HG03565 (cell line): ENCODE results near the gene SAMD3.
A peak's percentile ranks its signal among the peaks of the same experiment; 100 is the strongest.
"Not testable (repeated sequence)": the region's sequence is repeated elsewhere in the genome, so short reads cannot be mapped to it uniquely, and the experiment has no call there.

Experiments
- ATAC-seq: cut with Tn5 transposase; IDR thresholded peaks from one replicate; pipeline ENCODE4 v1.9.1; 2021; ENCODE audit warnings: mild to moderate bottlenecking, moderate library complexity; ENCODE audit not compliant: unreplicated experiment

Gene SAMD3, protein sequence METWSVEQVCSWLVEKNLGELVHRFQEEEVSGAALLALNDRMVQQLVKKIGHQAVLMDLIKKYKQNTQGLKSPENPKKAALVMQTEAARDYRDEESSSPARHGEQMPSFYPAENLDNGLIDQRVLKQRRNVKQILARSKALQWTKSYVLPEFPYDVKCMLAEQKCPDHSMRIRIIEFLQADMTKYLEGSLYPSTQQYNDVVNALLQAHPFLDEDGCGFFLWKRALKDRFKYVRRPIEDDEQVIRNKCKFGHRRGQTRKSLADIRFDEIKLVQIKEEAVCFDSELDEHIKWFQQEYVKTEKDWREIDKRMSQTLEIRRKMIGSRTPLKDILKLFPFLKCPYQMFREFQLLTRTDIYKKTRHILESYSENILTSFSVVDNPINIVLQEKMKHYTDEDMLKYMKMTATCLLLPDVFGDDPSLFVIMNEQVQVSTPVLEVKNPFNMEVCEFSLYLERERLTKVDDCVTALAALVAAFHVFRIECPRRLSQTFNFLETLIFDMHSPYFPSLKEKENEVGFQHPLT

DNA sequence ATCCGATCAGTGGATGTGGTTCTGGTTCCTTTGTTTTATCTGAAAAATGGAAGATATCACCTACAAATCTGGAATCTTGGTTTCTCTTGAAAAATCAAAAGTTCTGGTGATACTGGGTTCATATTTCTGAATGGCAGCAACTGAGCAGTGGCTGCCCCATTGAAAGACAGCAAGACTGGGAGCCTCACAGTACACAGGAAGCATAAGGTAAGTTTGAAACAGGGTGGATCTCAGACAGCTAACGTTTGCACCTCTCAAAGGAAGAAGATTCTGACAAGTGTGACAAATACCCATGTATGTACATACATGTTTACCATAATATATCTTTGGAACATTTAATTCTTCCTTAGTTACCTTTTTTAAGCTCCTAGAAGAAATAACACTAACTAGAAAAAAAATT, at the start of gene SAMD3:
Gene SAMD3 (minus strand): TSS at position 177 of the 400 bp plus-strand sequence. CDS start 7,678 bp downstream, outside the sequence.
- ATAC-seq, result no peak

DNA sequence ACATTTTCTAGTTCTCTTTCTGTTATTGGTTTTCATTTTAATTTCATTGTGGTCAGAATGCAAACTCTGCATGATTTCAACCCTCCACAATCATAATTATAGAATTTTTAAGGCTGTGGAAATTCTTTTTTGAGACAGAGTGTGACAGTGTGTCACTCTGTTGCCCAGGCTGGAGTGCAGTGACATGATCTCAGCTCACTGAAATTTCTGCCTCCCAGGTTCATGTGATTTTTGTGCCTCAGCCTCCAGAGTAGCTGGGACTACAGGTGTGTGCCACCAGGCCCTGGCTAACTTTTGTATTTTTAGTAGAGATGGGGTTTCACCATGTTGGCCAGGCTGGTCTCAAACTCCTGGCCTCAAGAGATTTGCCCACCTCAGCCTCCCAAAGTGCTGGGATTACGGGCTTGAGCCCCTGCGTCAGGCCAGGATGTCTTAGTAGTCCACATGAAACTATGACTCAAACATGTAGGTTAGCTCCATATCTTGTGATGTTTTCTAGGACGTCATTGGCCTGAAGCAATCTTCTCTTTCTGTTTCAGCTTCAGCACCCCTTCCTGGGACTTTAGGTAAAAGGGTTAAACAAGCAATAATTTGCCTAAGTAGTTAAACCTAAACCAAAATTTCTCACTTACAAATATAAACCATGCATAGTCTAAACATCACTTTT, 47.4 kb upstream of the SAMD3 start:
- peak; percentile 79 for ATAC-seq

DNA sequence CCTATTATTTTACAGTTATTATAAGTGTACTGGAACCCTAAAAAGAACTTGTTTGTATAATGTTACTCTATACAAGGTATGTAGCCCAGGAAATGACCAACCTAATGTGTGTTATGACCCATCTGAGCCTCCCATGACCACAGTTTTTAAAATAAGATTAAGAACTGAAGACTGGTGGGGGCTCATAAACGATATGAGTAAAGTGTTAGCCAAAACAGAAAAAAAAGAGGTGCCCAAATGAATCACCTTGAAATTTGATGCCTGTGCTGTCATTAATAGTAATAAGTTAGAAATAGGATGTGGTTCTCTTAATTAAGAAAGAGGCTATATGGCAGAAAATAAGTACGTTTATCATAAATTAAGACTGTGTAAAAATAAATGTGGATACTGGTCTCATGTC, 42.8 kb upstream of the SAMD3 start:
- not testable (repeated sequence) for ATAC-seq

DNA sequence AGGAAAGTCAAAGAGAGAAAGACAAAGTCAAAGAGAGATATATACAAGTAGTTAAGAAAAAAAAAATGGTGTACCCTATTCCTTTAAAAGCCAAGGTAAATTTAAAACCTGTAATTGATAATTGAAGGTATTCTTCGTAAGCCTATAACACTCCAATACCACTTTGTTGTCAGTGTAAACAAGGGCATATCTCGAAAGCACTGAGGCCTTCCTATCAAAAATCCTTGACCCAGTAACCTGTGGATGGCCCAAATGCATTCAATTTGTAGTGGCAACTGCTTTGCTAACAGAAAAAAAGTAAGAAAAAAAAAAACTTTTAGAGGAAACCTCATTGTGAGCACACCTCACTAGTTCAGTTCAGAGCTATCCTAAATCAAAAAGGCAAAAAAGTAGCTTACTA, 39.3 kb upstream of the SAMD3 start:
- no peak for ATAC-seq

DNA sequence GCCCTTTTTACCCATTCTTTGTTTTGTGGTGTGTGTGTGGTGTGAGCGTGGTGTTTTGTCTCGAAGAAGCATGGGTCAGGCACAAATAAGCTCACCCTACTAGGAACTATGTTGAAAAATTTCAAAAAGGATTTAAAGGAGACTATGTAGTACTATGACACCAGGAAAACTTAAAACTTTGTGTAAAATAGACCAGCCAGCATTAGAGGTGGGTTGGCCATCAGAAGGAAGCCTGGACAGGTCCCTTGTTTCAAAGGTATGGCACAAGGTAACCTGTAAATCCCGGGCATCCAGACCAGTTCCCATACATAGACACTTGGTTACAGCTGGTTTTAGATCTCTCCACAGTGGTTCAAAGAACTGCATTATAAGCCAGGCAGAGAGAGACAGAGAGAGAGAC, 38.8 kb upstream of the SAMD3 start:
- ATAC-seq, result not testable (repeated sequence)

DNA sequence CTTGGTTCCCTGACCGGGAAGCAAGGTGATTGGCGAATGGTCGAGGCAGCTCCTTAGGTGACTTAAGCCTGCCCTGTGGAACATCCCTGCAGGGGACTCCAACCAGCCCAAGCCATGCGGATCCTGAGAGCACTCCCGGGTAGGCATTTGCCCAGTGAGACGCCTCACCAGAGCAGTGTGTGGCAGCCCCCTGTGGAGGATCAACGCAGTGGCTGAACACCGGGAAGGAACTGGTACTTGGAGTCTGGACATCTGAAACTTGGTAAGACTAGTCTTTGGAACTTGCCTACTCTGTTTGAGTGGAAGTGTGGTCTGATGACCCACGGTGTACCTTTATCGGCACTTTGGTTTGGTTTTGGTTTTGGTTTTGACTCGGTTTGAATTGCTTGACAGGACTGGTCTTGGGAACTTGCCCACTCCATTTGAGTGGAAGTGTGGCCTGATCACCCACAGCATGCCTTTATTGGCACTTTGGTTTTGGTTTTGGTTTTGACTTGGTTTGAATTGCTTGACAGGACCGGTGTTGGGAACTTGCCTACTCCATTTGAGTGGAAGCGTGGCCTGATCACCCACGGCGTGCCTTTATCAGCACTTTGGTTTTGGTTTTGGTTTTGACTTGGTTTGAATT, 38.0 kb upstream of the SAMD3 start:
- not testable (repeated sequence) for ATAC-seq

DNA sequence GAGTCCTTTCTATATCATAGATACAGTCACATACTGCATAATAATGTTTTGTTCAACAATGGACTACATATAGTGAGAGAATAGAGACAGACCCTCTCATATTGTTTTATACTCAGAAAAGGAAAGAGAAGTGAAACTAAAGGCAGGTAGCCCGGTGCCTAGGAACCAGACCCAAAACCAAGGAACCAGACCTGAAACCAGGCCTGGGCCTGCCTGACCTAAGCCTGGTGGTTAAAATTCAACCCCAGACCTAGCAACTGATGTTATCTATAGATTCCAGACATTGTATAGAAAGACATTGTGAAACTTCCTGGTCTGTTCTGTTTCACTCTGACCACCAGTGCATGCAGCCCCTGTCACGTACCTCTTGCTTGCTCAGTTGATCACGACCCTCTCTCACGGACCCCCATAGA, 37.3 kb upstream of the SAMD3 start:
- ATAC-seq, result peak; percentile 65

DNA sequence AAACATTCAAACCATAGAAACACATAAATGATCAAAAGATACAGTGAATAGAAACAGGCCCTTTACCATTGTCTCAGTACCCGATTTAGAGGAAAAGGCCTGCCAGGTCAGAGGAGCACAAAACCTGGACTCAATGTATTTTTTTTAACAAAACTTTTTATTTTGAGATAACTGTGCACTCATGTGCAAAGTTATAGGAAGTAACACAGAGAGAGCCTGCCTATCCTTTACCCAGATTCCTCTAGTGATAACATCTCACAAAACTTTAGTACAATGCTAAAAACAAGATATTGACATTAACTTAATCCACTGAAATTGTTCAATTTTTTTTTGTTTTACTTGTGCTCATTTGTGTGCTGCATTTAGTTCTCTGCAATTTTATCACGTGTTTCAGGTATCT, 36.8 kb upstream of the SAMD3 start:
- ATAC-seq, result no peak

DNA sequence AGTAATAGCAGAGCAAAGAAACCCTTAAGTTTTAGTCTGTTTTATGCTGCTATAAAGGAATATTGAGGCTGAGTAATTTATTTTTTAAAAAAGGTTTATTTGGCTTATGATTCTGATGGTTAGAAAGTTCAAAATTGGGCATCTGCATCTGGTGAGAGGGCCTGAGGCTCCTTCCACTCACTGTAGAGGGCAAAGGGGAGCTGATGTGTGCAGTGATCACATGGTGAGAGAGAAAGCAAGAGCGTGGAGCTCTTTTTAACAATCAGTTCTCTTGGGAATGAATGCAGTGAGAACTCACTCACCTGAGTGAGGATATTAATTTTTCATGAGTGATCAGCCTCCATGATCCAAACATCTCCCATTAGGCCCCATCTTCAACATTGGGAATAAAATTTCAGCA, 36.4 kb upstream of the SAMD3 start:
- ATAC-seq, result no peak

DNA sequence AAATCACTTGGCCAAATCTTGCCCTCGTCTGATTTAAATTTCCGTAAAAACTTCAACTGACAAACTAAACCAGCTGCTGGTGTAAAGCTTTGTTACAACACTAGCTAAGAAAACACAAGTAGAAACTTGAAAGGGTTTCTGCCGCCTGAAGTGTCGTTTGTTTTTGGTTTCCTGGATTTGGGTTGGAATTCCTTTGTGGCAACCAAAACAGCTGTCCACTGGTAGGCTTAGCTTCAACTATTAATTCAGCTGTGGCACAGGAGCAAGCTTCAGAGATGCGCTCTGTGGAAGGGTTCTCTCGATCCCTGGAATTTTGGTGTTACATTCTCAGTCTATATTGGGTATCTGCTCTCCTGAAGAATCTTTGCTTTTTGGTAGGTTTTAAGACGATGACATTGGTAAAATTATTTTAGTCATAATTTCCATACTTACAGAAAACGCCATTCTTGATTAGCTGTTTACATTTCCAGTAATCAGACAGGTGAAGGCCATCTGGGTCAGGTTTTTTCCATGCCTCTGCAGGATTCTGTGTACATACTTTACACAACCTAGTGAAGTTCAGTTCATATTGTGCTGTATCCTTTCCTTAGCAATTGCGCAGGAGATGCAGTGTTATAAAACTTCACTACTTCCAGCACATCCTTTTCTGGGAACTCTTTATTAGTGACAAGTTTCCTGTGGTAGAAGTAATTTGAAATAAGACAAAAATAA, 29.9 kb upstream of the SAMD3 start:
- no peak for ATAC-seq

DNA sequence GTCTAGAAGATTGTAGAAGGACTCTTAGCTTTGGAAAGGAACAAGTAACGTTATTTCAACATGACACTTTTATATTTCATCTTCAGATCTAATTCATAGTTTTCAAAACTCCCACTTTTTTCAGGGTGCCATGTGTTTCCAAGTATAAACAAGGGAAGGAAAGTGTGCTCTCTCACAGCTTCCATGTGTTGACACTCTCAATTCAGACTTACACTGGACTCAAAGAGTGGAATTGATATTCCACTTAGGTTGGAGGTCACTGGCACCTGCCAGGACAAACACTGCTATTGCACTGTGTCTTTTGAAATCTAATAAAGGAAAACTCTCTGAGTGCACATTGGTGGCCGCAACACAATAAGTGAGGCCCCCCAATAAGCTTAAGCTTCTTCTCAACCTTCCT, 22.5 kb upstream of the SAMD3 start:
- ATAC-seq, result no peak

DNA sequence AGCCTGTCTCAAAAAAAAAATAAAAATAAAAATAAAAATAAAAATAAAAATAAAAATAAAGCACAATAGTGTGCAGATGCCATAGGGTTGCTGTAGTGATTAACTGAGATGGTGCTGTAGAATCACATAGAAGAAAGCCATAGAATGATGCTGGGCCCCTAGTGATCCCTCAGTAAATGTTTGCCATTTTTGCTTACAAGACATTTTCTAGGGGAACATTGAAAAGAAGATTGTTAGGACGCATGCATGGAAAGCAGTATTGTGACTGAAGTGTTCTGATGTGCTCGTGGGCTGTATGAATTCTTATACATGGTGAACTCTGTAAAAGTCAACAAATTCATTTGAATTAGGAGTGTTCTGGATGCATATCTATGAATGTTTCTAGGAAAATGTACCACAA, 22.0 kb upstream of the SAMD3 start:
- ATAC-seq, result no peak

DNA sequence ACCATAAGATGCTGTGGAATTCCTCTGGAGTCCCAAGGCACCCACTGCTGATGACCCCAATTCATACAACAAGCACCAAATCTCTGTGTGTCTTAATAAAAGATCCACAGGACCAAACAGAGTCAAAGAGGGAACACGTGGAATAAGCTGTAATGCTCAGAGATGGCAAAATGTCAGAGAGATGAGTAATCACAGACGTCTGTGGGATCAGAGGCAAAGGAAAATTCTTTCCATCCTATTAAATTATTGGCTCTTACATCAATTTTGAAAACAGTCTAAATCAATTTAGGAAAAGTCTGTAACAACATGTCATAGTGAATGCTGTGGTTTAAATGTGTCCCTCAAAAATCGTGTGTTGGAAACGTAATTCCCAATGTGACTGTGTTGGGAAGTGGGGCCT, 17.5 kb upstream of the SAMD3 start:
- no peak for ATAC-seq

DNA sequence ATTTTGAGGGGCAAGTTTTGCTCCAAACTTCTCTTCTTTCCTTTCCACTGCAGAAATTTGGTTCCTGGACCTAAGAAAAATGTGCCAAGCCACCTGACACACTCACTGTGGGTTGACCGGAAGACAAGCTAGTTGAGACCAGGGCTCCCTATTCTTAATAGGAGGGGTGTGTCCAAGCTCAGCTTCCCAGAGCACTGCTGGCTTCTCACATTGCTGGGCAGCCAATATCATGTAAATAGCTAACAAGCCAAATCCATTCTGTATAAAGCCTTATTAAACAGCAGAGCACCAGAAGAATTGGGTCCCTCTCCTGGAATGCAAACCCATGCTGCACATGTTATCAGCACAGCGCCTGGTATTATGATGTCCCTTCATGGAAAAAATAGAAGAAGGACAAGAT, 17.0 kb upstream of the SAMD3 start:
- ATAC-seq, result no peak

DNA sequence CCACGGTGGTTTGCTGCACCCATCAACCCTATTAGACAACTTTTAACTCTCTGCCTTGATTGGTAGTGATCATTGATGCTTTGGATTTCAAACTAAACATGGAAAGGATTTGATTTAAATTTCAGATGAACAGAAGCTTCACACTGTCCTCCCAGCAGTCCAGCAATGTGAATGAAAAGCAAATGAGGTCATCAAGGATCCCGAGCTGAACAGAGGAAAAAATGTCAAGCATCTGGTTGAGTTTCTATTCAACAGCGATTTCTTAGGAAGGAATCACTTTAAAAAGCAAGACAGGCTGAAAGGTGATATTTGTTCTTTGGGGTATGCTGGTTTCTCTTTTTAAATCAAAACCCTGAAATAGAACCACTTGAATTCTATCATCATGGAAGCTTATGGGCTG, 10.6 kb upstream of the SAMD3 start:
- ATAC-seq, result no peak

DNA sequence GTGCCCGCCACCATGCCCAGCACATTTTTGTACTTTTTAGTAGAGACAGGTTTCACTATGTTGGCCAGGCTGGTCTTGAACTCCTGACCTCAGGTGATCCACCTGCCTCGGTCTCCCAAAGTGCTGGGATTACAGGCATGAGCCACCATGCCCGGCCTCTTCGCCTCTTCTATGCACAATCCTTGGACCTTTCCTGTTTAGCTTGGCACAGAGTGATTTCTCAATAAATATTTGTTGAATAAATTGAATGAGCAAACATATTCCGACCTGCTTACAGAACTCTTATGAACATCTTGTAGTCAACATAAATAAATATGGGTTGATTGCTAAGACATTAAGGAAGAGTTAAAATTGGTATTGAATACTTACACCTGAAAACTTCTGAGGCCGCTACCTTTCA, 7.8 kb upstream of the SAMD3 start:
- ATAC-seq, result not testable (repeated sequence)

DNA sequence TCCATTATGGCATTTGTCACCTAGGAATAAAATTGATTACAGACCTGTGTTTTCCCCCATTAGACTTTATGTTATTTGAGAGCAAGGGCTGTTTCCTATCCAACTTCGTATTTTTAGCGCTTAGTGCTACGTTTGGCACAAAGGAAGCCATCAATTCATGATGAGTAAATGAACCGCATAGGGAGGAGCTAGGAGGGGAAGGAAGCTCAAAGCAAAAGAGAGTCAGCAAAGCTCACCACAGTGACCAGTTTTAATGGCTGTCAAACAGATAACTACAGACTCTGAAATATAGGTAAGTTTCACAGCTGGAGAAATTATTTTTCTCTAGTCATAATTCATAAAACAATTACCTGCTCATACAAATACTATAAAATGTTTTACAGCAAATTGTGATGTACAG, 6.9 kb upstream of the SAMD3 start:
- no peak for ATAC-seq

DNA sequence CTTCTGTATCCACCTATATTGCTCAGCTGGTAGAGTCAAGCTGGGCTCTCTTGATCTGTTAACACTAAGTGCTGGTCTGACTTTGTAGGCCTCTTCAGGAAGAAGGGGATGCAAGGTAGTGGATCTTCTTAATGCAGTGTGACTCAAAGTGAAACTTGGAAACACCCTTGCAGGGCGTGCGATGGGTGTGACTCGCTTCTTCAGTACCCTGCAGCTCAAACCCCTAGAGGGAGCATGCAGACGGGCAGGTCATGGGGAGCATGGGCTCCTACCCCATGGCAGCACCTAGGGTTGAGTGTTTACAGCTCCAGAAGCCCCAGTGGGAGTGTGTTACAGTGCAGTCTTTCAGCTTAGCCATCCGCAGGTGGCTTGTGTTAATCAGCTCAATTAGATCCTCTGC, 757 bp upstream of the SAMD3 start:
- peak; percentile 98 for ATAC-seq

DNA sequence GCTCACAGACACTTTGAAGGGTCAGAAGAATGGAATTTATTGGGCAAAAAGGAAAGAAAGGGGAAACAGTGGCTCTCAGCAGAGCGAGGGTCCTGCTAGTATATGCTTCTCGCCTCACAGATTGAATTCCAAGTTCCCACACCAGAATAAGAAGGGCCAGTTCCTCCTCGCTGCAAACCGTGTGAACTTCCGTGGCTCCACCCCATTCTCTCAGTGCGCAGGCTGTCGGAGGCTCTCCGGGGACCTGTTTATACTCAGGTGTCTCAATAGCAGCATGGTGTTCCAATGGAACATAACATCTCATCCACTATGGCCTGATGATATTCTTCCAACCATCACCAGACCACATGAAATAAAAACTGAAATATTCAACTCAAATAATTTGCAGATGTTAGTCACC, 4.6 kb downstream of the SAMD3 start:
- no peak for ATAC-seq

DNA sequence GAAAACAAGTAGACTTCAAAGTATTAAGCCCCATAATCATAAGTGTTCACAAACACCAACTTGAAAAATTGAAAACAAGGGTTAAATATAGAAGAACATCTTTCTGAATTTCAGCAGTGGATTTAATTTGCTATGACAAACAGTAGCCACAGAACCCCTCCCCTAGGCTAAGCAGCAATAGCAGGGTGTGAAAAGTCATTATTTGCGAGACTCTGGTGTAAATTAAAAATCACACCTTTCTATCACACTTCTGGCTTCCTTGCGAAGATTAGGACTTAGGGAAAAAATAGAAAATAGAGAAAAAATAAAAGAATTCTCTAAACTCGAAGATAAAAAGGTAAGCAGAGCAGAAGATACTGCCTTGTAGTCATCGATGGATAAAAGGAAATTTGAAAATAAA, 6.1 kb downstream of the SAMD3 start:
- ATAC-seq, result no peak

DNA sequence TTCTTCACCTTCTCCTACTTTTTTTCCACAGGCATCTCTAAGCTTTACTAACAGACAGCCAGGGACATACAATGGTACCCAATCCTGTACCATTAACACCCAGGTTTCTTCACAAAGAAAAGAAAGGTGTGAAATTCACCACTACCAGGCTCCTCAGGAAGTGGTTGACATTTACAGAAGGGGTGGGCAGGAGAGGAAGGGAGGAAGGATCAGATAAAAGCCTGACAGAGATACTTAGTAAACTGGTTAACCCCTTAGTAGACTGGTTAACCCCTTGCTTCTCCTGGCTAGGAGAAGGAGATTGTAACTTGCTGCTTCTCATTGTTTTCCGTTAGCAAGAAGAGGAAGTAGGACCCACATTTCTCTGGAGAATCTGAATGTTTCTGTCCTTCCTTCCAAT, 7.2 kb downstream of the SAMD3 start:
- no peak for ATAC-seq
